Calu3 (cell line): ENCODE results near the gene RAPGEF5. TPM values are rescaled to one million over a fixed set of nuclear protein-coding genes. Genes with fewer than 3 reads are reported as not detected.

ENCODE experiments used
- BruUV-seq: library from RNA; stranded (reverse); fragments of 400-500 nt; replicated peaks from 2 replicates; lab custom pipeline; 2021; lab: Mats Ljungman, UMichigan
- CTCF ChIA-PET: fragments of 300-600 bp; sonication (Branson Sonifier 250); formaldehyde crosslinking; loops from one replicate; lab custom pipeline; 2022; ENCODE audit warnings: antibody characterized with exemption; lab: Charles Lee
- DNase-seq: peaks from one replicate; pipeline ENCODE4 v3.0.0; 2022
- H3K27ac Mint-ChIP-seq: one replicate; pipeline ENCODE4 v1.8.0; 2022; ENCODE audit warnings: mixed read lengths; ENCODE audit not compliant: unreplicated experiment
- H3K27me3 Mint-ChIP-seq: one replicate; pipeline ENCODE4 v1.8.0; 2022; ENCODE audit warnings: mixed read lengths; ENCODE audit not compliant: unreplicated experiment
- H3K36me3 Mint-ChIP-seq: one replicate; pipeline ENCODE4 v1.8.0; 2022; ENCODE audit warnings: mild to moderate bottlenecking, moderate library complexity, mixed read lengths; ENCODE audit not compliant: insufficient read depth, unreplicated experiment
- H3K4me1 Mint-ChIP-seq: one replicate; pipeline ENCODE4 v1.8.0; 2022; ENCODE audit warnings: mild to moderate bottlenecking, low read depth, mixed read lengths; ENCODE audit not compliant: unreplicated experiment
- H3K4me3 Mint-ChIP-seq: one replicate; pipeline ENCODE4 v1.8.0; 2022; ENCODE audit warnings: mild to moderate bottlenecking, low read depth, moderate library complexity, mixed read lengths; ENCODE audit not compliant: unreplicated experiment
- H3K9me3 Mint-ChIP-seq: one replicate; pipeline ENCODE4 v1.8.0; 2022; ENCODE audit warnings: low read depth, mixed read lengths; ENCODE audit not compliant: unreplicated experiment
- intact Hi-C: fragments of 100-400 bp; cut with micrococcal nuclease; formaldehyde crosslinking; loops from one replicate; pipeline ENCODE4 v1.10.0; 2022; ENCODE audit not compliant: unreplicated experiment
- total RNA-seq: library from RNA; stranded (reverse); gene quantifications from 2 replicates; pipeline ENCODE4 v1.2.3, GENCODE V29; 2022
- TF ChIP-seq, protein P1 (sequence below): fragments of 200-600 bp; IDR thresholded peaks from one replicate; pipeline ENCODE4 v1.8.0; 2022; ENCODE audit warnings: antibody characterized with exemption; ENCODE audit not compliant: unreplicated experiment

The RAPGEF5 gene
- total RNA-seq, 1 experiment from 2014 or later: 108 TPM

- Mint-ChIP-seq H3K4me3 (no peak overlapping the region), H3K27ac (no peak overlapping the region), H3K9me3 (no peaks in the 10 kb centered on the region), H3K36me3 (peaks cover 48% of the 10 kb centered on the region), H3K4me1 (no peaks in the 10 kb centered on the region), H3K27me3 (no peaks in the 10 kb centered on the region)
- intact Hi-C loops: loop anchor here (5.0 kb wide), 1 partner anchor 168 kb away; no protein-coding TSS in a partner anchor
- CTCF ChIA-PET: no interaction called here
- BruUV-seq: no TSS peak
- no peak for DNase-seq
- TF ChIP-seq, protein P1, sequence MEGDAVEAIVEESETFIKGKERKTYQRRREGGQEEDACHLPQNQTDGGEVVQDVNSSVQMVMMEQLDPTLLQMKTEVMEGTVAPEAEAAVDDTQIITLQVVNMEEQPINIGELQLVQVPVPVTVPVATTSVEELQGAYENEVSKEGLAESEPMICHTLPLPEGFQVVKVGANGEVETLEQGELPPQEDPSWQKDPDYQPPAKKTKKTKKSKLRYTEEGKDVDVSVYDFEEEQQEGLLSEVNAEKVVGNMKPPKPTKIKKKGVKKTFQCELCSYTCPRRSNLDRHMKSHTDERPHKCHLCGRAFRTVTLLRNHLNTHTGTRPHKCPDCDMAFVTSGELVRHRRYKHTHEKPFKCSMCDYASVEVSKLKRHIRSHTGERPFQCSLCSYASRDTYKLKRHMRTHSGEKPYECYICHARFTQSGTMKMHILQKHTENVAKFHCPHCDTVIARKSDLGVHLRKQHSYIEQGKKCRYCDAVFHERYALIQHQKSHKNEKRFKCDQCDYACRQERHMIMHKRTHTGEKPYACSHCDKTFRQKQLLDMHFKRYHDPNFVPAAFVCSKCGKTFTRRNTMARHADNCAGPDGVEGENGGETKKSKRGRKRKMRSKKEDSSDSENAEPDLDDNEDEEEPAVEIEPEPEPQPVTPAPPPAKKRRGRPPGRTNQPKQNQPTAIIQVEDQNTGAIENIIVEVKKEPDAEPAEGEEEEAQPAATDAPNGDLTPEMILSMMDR: no peak
These were observed 227.8 kb downstream of the RAPGEF5 start for GRCh38 chr7:22129166-22129565.

DNA sequence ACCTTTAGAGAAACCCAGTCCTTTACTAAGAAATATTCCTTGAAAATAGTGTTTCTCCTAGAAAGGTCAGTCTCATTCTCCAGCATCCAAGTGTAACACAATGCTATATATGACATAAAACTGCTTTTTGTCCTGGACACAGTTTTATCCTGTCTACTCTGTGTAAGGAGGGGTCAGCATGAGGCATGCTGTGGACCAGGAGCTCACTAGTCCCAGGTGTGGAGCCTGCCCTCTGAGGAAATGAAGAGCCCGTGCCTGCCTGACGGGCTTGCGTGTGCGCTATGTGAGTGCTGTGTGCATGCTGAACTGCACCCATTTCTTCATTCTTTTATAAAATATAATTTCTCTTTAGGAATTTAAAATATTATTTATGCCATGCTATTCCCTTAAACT lies 228.4 kb downstream of the RAPGEF5 start:
- no peak for DNase-seq
- intact Hi-C loops: loop anchor here (5.0 kb wide), 1 partner anchor 169 kb away; no protein-coding TSS in a partner anchor
- TF ChIP-seq, protein P1: no peak
- Mint-ChIP-seq H3K36me3 (peaks cover 43% of the 10 kb centered on the region), H3K4me3 (no peak overlapping the region), H3K27me3 (no peaks in the 10 kb centered on the region), H3K9me3 (no peaks in the 10 kb centered on the region), H3K27ac (no peak overlapping the region), H3K4me1 (no peaks in the 10 kb centered on the region)
- CTCF ChIA-PET: interaction anchor here (1.1 kb wide), 1 partner anchor 103 kb away, joined by 4 read pairs; no protein-coding TSS in a partner anchor
- no TSS peak for BruUV-seq

- CTCF ChIA-PET: interaction anchor here (0.5 to 1.1 kb wide), 2 partner anchors 20 to 104 kb away, joined by 3 to 4 read pairs; no protein-coding TSS in a partner anchor
- TF ChIP-seq, protein P1: no peak
- H3K36me3 Mint-ChIP-seq: peaks cover 42% of the 10 kb centered on the region
- no peak for DNase-seq
- no peak overlapping the region for H3K27ac Mint-ChIP-seq
- intact Hi-C loops: loop anchor here (5.0 kb wide), 1 partner anchor 169 kb away; no protein-coding TSS in a partner anchor
- no TSS peak for BruUV-seq
- no peaks in the 10 kb centered on the region for H3K9me3 Mint-ChIP-seq
- no peaks in the 10 kb centered on the region for H3K4me1 Mint-ChIP-seq
- H3K27me3 Mint-ChIP-seq: no peaks in the 10 kb centered on the region
- H3K4me3 Mint-ChIP-seq: no peak overlapping the region
These were observed 229.0 kb downstream of the RAPGEF5 start for GRCh38 chr7:22127835-22128527.

DNA sequence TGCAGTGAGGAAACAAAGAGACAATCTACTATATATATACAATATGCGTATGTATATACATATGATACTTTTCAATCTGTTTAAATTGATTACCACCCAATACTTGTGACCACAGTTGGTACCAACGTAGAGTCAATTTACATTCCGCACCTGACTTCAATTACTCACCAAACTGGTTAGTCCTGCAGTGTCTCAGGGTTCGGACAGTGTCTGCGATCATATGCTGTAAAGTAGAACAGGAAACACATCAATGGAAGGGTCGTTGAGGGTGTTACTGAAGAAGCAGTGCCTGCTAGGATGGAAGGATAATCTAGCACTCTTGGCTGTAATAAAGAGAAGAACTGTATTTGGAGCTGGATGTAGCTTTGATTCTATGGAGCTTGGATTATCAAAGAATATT lies 231.5 kb downstream of the RAPGEF5 start:
- no peak for DNase-seq
- no peak overlapping the region for H3K27ac Mint-ChIP-seq
- peaks cover 57% of the 10 kb centered on the region for H3K36me3 Mint-ChIP-seq
- CTCF ChIA-PET: no interaction called here
- no peak overlapping the region for H3K4me3 Mint-ChIP-seq
- intact Hi-C loops: loop anchor here (5.0 kb wide), 1 partner anchor 172 kb away; no protein-coding TSS in a partner anchor
- TF ChIP-seq, protein P1: no peak
- no peaks in the 10 kb centered on the region for H3K27me3 Mint-ChIP-seq
- no peaks in the 10 kb centered on the region for H3K4me1 Mint-ChIP-seq
- BruUV-seq: no TSS peak
- H3K9me3 Mint-ChIP-seq: no peaks in the 10 kb centered on the region
